K562 (cell line): ENCODE results near the gene ERMARD. TPM values are rescaled to one million over a fixed set of nuclear protein-coding genes. Genes with fewer than 3 reads are reported as not detected.

Experiments
- CHD4 ChIP-seq: fragments of 200-600 bp; sonication (generic); IDR thresholded peaks from 3 replicates; pipeline ENCODE4 v1.6.1; 2012; ENCODE audit warnings: low read depth, mild to moderate bottlenecking, mixed read lengths, low read length, inconsistent platforms; ENCODE audit not compliant: insufficient read depth, insufficient replicate concordance, poor library complexity, severe bottlenecking
- CSDE1 ChIP-seq, 2 experiments: fragments of 450-650 bp; IDR thresholded peaks; 2 replicates each; pipeline ENCODE4 v1.6.1; 2016; ENCODE audit warnings: mild to moderate bottlenecking in 1 of 2
- ELF2 ChIP-seq: fragments of 250-450 bp; sonication (Bioruptor Pico); IDR thresholded peaks from 2 replicates; pipeline ENCODE4 v1.5.0; 2021; ENCODE audit warnings: mild to moderate bottlenecking
- ELK1 ChIP-seq: sonication (generic); formaldehyde crosslinking; IDR thresholded peaks from 2 replicates; pipeline ENCODE4 v1.8.1; 2022; ENCODE audit warnings: missing genetic modification reagents
- ID3 ChIP-seq, 2 experiments: fragments of 250-450 bp in 1 of 2; fragments of 450-650 bp in 1 of 2; sonication (Bioruptor Pico) in 1 of 2; IDR thresholded peaks; 2 replicates each; pipeline versions ENCODE4 v1.6.1 to v1.8.0; 2016 to 2021; ENCODE audit warnings: mild to moderate bottlenecking in 2 of 2, moderate library complexity in 2 of 2, missing compliant biosample characterization in 1 of 2, missing genetic modification characterization in 1 of 2
- IRF2 ChIP-seq: sonication (generic); formaldehyde crosslinking; IDR thresholded peaks from 2 replicates; pipeline ENCODE4 v1.8.1; 2022; ENCODE audit warnings: mild to moderate bottlenecking, missing genetic modification reagents
- KDM4B ChIP-seq, 2 experiments: fragments of 450-650 bp in 1 of 2; sonication (generic) in 1 of 2; IDR thresholded peaks; 2 replicates each; pipeline ENCODE4 v1.6.1; 2016 to 2017; ENCODE audit warnings: borderline replicate concordance in 2 of 2, antibody characterized with exemption in 1 of 2, low read depth in 1 of 2, mild to moderate bottlenecking in 1 of 2
- NFE2L1 ChIP-seq: fragments of 450-650 bp; IDR thresholded peaks from 2 replicates; pipeline ENCODE4 v1.6.1; 2016; ENCODE audit warnings: missing genetic modification characterization, low read depth, mild to moderate bottlenecking, missing compliant biosample characterization, moderate library complexity, borderline replicate concordance
- NR2F6 ChIP-seq: fragments of 450-650 bp; formaldehyde crosslinking; IDR thresholded peaks from 2 replicates; pipeline ENCODE4 v1.4.0; 2020; ENCODE audit warnings: mild to moderate bottlenecking
- RBM25 ChIP-seq: fragments of 200-400 bp; formaldehyde crosslinking; IDR thresholded peaks from 2 replicates; pipeline ENCODE4 v1.6.1; 2018; ENCODE audit warnings: low read length, low read depth, moderate library complexity; ENCODE audit not compliant: severe bottlenecking
- STAT6 ChIP-seq: sonication (generic); formaldehyde crosslinking; IDR thresholded peaks from 2 replicates; pipeline ENCODE4 v1.8.1; 2023; ENCODE audit warnings: mild to moderate bottlenecking, missing genetic modification reagents
- TBL1XR1 ChIP-seq, 2 experiments: IDR thresholded peaks; 2 replicates each; pipeline ENCODE4 v1.6.1; 2012; ENCODE audit warnings: improper control_type of control experiment in 2 of 2, low read length in 2 of 2, mild to moderate bottlenecking in 1 of 2
- ZBTB11 ChIP-seq, 3 experiments: fragments of 200-800 bp in 1 of 3; fragments of 250-450 bp in 1 of 3; fragments of 450-650 bp in 1 of 3; sonication (Bioruptor Pico) in 1 of 3; sonication (Bioruptor generic) in 1 of 3; formaldehyde crosslinking in 1 of 3; IDR thresholded peaks; 2 replicates each; pipeline versions ENCODE4 v1.6.1 to v1.8.0; 2016 to 2022; ENCODE audit warnings: mild to moderate bottlenecking in 2 of 3, missing genetic modification characterization in 2 of 3, missing compliant biosample characterization in 1 of 3, moderate library complexity in 1 of 3
- ZC3H11A ChIP-seq: IDR thresholded peaks from 2 replicates; pipeline ENCODE4 v1.6.1; 2012; ENCODE audit warnings: low read depth, low read length, improper control_type of control experiment
- ZNF507 ChIP-seq: conservative IDR thresholded peaks from 2 replicates; pipeline ENCODE4 v1.6.1; 2017; ENCODE audit warnings: missing genetic modification characterization, missing compliant biosample characterization
- ZNF644 ChIP-seq: fragments of 200-800 bp; sonication (Bioruptor generic); IDR thresholded peaks from 2 replicates; pipeline ENCODE4 v1.6.1; 2016; ENCODE audit warnings: low read depth, missing genetic modification characterization, missing compliant biosample characterization
- polyA plus RNA-seq, 8 experiments: library from polyadenylated mRNA; depleted of rRNA in 4 of 8; stranded (reverse) in 5 of 8; unstranded in 3 of 8; fragments of >200 nt; fragmentation: Nextera tagmentation in 2 of 8; fragmentation: Illumina TruSeq in 1 of 8; extraction: Ambion mirVana in 2 of 8; extraction: Trizol in 1 of 8; gene quantifications; 2 replicates each; pipeline versions ENCODE4 v1.2.1 to v1.2.3, GENCODE V29; 2011 to 2014; ENCODE audit warnings: inconsistent platforms in 1 of 8, missing spikeins in 1 of 8
- total RNA-seq, 7 experiments: library from RNA; depleted of rRNA in 6 of 7; stranded (reverse); fragments of >200 nt in 6 of 7; fragmentation: Illumina TruSeq in 2 of 7; extraction: Trizol in 2 of 7; gene quantifications; 2 replicates each; pipeline versions ENCODE4 v1.2.1 to v1.2.3, GENCODE V29; 2011 to 2021; ENCODE audit warnings: low replicate concordance in 1 of 7

ERMARD gene
- total and polyA plus RNA-seq, 9 of the 15 experiments (the other 6 are each of a cell fraction or from before 2014, with no cell fraction given) = 14.5 to 68.6 (median 27.7) TPM

GRCh38 chr6:169789944-169790927 lies 38.8 kb downstream of the ERMARD start (continued):
- TF ChIP-seq STAT6 (CRISPR knock-in tag) = peak; percentile 13; the same call in 1 of the 2 replicates
- TF ChIP-seq CHD4 = no peak
- TF ChIP-seq CSDE1 (IDR thresholded peaks at IDR 0.05) = no peak
- no peak for TF ChIP-seq ZC3H11A
- no peak for TF ChIP-seq ELK1
- TF ChIP-seq KDM4B (IDR thresholded peaks at IDR 0.05; ENCODE audit: borderline replicate concordance in 2 of 2, low read depth in 1 of 2) = no peak; a peak in 1 of 4 replicates
- TF ChIP-seq IRF2 (CRISPR knock-in tag) = no peak
- no peak for TF ChIP-seq NR2F6 (CRISPR knock-in tag)
- TF ChIP-seq RBM25 = no peak
- TF ChIP-seq ELF2 = no peak
- no peak for TF ChIP-seq ZNF644 (tag)
- TF ChIP-seq NFE2L1 (tag) = no peak
- no peak for TF ChIP-seq ZBTB11 (CRISPR knock-in tag; IDR thresholded peaks at IDR 0.05)
- no peak for TF ChIP-seq TBL1XR1 (IDR thresholded peaks at IDR 0.05; ENCODE audit: low read length in 2 of 2)
- no peak for TF ChIP-seq ZNF507 (tag)
- no peak for TF ChIP-seq ID3 (CRISPR knock-in tag; IDR thresholded peaks at IDR 0.05)
- TF ChIP-seq ID3 (tag; IDR thresholded peaks at IDR 0.05) = peak; percentile 63; the same call in 1 of the 2 replicates
